T follicular helper cell (primary cell): Measurements from ENCODE around the gene CCDC182.

ENCODE experiments used
- DNase-seq: peaks from one replicate; pipeline ENCODE4 v3.0.0-alpha.2; 2020; ENCODE audit warnings: low read depth

Gene CCDC182

DNA sequence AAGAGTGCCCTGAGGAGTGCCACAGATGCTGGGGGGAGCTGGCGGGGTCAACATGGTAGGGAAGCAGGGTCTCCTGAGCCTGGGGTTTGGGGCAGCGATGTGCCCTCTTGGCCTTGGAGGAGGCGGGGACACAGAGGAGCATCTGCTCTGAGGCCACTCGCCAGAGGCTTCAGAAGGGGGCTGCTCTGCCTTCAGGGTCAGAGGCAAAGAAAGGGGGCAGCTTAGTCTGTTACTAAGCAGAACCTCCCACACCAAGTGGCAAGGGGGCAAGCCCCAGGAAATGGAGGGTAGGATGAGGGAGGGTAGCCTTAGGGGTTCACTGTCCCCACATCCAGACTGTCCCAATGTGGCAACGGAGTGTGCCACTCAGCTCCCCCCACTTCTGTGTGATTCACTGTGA is 18.3 kb downstream of the CCDC182 start:
- no peak for DNase-seq

DNA sequence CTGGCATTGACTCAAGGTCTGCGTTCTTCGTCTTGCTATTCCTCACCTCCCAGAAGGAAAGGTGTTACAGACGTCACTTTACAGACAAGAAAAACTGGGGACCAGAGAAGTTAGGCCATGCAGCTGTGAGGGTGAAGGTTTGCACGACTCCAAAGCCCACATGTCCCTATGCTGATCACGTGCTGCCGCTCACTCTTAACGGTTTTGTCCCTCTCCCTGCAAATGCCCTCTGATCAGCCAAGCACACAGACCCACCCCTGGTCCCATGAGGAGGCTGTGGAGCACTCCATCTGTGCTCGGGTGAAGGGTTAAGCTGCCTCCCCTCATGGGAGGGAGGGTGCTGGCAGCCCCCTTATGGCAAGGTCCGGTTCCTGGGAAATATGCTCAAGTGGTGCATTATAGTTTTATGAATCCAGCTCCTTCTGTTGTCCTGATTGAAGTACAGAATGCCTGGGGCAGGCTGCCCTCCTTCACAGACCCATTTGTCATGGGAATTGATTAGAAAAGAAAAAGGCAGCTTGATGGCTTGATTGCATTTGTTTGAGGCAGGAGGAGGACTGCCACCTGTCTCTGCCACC is 18.8 kb downstream of the CCDC182 start:
- DNase-seq, result no peak

DNA sequence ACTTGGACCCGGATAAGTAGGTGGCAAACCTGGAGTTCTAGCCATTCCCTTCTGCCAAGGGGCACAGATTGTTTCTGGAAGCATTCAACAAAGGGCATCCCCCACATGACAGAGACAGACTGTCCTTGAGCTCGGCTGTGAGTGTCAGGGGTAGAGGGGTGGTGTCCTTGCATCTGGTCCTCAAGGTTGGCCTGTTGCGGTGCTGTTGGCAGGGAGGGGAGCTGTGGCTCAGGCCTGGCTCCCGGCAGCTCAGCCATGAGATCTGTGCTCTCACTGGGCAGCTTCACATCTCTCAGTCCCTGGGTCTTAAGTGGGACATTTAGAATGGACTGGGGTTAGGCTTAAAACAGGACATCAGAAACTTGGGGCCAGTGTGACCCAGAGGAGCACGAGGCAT is 20.4 kb downstream of the CCDC182 start:
- DNase-seq, result no peak

DNA sequence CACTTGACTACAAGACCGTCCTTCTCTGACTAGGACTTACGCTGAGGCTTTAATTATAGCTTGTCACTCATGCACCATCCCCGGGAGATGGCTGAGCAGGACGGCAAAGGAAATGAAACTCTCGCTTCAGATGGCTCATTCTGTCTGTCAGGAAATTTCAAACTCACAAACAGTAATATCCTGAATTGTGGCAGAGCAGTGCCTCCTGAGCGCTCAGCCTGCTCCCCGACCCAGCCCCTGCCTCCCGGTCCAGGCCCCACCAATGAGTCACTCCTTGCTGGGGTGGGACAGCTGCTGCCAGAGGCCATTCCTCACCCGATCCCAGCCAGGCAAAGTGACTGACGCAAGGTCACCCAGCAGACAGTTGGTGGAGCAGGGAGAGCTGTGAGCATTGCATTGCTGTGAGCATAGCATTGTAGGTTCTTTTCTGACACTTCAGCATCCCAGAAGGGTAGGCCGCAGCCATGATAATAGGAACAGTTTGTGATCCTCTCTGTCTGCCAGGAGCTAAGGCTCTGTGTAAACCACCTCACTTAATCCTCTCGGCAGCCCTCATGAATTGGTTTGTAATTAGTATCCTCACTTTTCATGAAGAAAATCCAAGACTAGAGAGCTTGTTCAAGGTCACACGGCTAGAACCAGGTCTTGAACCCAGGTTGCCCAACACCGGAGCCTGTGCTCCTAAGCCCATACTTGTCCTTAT is 20.9 kb downstream of the CCDC182 start:
- no peak for DNase-seq

DNA sequence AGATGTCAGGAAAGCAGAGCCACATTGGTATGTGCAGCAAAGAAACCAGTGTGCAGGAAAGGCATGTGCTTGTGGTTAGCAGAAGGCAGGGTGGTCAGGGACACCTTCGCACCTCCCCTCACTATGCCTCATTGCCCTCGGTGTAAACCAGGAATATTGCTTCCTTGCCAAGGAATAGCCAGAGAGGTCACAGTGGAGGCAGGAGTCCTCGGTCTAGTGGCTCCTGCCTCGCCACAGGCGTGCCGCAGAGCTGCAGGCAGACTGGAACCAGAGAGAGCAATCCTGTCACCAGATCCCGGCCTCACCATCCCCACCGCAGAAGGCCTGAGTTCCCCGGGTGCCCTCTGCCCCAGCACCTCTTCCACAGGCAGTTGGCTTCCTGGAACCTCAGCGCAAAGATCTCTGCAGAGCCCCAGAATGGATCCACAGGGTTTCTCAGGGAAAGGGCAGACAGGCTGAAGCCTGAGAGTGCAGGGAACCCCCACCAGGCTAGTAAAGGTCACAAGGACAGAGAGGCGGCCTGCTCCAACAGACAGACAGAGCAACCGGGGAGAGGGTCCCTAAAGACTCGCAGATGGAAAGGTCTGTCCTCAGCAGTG is 21.6 kb downstream of the CCDC182 start:
- no peak for DNase-seq

DNA sequence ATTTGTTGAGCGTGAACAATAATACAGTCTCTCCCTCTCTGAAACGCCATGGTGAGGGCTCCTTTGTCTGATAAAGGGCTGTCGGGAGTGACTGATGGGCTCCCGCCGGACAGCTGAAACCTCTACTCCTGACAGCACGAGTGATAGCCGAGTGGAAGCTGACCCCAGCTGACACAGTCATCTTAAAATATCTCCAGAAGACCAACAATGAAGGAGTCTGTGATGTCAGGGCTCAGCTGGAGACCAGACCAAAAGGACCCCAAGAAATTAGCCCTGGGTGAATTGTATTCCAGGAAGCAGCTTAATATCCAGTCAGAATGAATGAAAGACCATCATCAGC is 22.4 kb downstream of the CCDC182 start:
- no peak for DNase-seq

DNA sequence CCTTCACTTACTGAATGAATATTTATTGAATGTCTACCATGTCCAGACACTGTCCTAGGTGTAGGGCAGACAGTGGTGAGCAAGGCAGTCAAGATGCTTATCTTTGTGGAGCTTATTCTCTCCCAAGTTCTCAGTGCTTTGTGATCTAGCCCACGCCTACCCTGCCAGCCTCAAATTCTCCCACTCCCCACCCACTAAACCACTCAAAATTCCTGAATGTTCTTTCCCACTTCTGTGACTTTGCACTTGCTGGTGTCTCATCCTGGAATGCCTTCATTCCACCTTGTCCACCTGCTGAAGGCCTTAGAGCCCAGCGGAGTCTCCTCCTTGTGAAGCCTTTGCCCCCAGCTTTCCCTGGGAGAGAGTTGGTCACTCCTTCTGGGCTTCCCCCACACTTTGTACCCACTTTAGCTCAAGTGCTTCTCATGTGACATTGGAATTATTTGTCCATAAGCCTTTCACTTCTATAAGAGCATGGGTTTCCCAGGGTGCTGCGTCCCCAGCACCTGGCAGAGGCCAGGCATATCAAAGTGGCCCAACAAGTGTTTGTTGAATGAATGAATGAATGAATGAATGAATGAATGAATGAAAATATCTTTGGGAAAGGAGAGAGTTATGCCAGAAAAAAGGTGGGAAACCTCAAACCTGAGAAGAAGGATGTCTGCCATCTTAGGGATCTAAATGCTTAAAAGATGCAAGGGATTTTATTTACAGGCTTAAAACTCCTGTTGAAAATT is 23.0 kb downstream of the CCDC182 start:
- DNase-seq, result no peak

DNA sequence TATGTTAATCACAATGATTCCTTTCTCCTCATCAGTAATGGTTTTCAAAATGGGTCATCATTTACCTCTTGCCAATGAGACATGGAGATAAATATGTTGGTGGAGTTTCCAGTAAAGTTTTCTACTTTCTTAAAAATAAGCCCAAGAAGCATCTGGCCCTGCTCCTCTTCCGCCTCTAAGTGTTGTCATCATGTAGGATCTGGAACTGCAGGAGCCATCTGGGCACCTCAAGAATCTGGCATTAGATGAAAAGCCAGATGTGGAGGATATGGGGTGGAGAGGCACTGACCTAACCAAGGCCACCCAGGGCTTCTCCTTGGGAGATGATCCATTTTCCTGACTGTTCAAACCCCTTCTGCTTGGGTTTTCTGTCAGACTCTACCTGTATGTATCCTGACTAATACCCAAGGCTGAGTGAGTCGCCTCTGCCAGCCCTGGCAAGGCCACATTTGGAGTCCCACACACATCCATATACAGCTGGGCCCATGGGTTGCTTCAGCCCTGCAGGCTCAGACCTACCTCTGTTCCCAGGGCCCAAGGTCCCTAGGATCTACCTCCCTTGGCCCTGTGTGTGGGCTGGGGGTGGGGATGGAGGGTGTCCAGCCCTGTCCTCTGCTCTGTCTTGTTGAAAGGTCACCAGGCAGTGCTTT is 24.6 kb downstream of the CCDC182 start:
- no peak for DNase-seq

DNA sequence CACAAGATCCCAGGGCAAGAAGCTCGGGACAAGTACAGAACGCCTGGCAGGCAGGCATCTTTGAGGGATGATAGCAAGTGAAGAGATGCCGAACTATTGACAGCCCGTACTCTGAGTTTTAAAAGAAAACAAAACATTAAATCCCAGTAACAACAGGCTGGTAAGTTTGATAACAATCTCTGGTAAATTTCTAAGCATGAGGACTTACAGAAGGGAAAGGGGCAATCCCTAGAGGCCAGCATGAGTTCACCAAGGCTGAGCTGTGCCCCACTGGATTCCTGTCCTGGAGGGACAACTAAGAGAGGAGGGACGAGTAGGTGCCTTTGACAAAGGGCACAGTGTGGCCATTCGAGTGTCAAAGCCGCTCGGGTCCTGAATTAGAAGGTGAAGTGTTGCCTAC is 26.2 kb downstream of the CCDC182 start:
- DNase-seq, result no peak

DNA sequence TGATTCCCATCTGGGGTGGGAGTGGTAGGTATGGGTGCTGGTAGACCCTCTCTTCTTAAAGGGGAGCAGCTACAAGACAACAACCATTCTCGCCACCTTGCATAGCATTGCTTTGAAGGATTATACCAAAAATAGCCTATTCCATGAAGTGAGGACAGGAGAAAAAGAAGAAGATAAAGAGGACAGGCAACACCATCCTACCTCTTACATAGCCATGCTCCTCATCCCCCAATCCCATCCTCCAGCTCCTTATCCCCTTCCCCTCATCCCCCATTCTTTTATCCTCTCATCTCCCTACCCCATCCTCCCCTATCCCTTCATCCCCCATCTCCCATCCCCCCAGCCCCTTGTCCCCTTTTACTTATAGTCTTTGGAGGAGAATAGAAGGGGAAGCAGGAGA is 29.1 kb downstream of the CCDC182 start:
- DNase-seq, result no peak

DNA sequence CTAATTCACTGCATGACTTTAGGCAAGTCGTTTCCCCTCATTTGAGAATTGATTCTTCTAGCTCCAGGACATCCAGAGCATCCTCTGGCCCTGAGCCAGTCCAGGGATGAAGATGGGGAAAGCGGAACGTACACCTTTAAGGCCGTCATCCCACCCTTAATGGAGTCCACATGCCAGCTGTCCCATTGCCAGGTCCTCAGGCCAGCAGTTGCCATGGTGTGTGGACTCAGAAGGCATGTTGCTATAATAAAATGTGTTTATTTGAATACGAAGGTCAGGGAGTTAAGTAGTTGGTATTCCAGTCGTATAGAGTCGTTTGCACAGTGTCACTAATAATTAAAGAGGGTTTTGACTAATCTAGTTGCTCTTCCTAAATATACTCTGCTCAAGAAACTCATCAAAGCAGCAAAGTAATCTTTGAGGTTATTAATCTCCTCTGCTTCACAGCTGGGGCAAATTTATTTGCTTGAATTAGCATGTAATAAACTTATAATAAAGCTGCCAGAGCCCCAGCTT is 30.4 kb downstream of the CCDC182 start:
- DNase-seq, result no peak

DNA sequence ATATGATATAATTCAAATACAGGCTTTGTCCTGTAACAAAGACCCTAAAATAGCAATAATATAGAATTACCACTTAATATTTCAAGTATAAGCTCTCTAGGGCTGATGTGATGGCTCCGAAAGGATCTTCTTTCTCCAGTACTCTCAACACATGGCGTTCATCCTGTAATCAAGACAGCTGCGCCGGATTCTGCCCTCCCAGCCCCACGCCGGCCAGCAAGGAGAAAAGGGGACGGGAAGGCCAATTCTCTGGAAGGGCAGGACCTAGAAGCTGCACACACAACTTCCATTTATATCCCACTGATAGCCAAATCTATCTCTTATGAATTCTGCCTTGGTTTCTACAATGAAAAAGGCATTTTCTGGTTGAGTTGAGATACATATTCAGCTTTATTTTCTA is 32.0 kb downstream of the CCDC182 start:
- no peak for DNase-seq

DNA sequence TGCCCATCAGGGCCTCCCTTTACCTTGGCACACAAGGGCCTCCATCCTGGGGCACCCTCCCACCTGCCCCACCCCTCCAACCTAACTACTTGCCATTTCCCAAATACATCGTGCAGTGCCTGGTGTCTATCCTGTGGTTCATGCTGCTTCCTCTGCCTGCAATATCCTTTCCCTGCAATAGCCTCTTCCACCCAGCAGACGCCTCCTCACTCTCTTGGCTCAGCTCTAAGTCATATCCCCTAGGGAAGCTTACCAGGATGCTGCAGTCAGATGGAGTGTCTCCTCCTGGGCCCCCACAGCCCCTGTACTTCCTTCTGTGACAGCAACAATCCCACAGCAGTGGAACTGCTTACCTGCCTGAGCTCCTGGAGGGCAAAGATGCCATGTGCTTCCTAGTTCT is 36.7 kb downstream of the CCDC182 start:
- DNase-seq, result no peak

DNA sequence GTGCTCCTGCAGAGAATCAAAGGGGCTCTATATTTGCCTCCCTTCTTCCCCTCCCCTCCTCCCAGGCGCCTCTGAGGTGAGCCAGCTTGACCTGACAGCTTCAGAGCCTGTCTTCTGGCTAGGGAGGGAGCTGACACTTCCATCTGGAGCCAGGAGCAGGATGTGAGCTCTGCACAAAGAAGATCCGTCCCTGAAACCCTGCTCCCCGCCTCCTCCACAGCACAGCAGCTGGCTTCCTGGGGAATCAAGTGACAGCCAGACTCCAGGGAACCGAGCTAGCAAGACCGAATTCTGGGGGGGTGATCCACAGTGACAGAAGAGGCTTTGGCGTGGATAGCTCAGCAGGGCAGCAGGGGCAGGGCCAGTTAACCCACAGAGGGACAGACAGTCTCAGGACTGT is 37.2 kb downstream of the CCDC182 start:
- DNase-seq, result no peak

DNA sequence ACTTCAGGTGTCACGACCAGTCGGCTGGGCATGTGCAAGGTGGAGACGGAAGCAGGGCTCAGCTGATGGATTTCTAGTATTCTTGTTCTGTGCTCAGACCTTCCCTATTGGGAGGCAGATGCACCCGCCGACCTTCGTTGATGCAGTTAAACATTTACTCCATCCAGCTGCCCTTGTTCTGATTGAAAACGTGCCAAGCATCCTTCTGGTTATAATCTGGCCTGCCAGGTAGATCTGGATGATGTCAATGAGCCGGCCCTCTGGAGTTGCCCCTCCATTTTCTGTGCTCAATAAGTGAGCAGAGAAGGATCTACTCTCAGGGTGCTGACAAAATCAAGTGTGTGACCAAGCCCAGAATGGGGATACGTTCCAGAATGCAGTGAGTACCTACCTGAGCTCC is 38.3 kb downstream of the CCDC182 start:
- DNase-seq, result no peak

DNA sequence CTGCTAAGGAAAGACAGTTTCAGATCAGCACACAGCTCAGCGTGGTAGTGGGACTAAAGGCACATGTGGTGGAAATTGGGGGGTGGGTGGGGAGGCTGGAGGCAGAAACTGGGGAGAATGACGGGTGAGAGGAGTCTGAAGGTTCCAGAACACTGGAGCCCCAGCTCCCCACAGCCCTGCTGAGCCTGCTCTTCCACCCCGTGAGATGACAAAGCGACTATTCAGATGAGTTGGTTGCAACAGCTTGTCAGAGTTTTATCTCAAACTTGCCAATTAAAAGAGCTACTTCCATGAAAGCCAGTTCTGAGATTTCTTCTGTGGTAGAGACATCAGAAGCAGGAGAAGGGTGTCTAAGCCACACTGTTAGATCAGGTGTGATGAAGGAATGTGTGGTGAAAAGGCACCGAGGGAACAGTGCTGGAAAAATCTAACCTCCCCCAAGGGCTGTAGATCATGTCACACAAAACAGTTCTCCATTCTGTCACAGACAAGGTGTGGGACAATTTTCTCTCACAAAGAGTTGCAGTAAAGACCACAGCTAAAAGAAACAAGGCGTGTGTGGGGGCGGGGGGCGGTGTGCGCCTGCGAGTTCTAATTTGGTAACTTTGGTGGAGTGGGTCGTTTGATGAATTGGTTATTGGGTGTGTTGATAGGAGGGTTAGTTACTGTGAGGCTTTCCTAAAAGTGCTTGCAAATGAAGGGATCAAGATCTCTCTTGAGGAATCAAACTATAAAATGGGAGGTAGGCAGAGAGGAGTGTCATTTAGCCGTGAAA is 39.0 kb downstream of the CCDC182 start:
- no peak for DNase-seq

DNA sequence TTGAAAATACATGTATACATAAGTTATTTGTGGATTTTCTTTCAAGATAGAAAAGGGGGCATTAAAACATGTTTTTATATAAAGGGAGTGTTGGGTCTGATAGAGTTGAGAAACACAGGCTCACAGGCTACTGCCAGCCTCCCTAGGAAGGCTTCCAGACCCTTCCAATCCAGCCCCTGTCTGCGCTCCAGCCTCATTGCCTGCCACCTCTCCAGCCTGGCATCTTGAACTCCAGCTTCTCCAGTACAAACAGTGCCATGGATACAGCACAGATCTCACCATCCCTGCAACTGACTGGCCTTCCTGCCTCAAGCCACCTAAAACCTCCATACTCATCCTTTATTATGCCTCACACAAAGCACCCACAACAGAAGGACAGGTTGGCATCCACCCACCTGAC is 40.7 kb downstream of the CCDC182 start:
- DNase-seq, result no peak

DNA sequence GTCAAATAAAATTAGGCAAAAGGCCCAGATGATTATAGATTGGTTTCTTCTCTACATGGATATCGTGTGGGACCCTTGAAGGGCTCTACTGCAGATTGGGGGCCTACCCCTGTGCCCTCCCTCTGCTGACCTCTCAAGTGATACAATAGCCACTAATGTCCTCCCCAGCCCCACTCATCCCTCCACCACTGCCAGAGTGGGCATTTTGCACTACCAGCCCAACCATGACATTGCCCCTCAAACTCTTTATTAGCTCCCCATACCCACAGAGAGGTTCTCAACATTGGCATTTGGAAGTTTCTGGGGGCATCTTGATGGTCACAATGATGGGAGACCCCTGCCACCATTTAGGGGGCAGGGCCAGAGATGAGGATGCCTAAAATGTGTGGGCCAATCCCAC is 41.8 kb downstream of the CCDC182 start:
- no peak for DNase-seq

DNA sequence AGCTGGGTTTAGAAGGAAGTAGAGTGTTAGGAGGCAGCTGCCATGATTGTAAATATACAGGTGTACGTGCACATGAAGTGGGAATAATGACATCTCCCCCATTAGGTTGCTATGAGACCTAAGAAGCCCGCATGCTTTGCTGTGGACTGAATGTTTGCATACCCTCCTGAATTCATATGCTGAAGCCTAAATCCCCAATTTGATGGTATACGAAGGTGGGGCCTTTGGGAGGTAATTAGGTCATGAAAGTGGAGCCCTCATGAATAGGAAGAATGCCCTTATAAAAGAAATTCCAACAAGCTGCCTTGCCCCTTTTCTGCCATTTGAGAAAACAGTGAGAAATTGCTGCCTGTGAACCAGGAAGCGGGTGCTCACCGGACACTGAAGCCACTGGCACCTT is 44.0 kb downstream of the CCDC182 start:
- DNase-seq, result no peak

DNA sequence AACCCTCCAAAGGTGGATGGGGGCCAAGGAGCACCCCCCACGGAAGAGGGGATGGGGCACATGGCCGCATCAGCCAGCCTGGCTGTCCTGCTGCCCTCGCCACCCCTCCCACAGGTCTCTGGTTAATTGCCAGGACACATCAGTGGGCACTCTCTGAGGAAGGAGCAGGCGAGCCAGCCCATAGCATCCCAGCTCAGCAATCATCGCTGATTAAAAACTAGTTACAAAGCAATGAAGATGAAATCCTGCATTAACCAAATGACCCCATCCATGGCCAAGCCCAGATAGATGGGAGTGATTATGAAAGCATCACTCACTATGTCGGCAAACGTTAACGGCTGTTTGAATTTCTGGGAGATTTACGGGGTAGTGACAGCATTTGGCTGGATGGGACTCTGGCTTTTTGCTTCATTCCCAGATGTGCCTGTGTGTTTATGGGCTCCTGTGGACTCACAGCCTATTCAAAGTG is 45.3 kb downstream of the CCDC182 start:
- DNase-seq, result no peak

DNA sequence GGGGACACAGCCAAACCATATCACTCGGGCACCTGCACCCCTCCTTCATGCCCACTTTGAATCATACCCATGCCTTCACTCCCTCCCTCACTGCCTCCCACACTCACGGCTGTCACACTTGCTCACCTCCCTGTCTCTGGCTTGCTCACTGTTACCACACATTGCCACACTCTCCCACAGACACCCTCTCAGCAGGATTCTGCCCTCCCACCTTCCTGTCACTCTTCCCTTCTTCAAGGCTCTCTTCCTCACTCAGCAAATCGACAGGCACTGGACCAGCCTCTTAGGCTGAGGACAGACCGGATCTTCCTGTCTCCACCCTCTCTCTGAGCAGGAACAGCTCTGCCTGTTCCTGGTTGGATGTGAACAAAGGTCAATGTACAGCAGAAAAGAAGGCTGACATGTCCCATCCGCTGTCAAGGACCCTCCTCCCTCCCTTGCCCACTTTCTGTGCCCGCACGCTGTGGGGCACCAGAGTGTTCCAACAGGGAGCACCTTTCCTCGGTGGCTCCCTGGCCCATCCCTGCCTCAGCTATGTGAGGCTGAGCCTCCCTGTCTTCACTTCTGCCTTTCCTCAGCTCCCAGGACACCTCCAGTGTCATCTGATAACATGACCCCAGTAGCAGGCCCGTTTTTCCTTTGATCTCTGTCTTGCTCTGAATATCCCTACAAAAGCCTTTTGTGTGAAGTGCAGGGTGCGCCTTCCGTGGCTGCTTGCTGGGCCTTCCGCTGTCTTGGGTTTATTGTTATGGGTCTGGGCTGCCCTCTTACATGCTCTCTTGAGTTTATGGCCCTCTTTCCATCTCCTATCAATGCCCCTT is 47.0 kb downstream of the CCDC182 start:
- no peak for DNase-seq
